Ureter (tissue), 1 donor: Measurements from ENCODE around the gene MRPL28. TPM values are rescaled to one million over a fixed set of nuclear protein-coding genes. Genes with fewer than 3 reads are reported as not detected.

ENCODE experiments used
- DNase-seq: peaks from one replicate; pipeline ENCODE4 v3.0.0-alpha.2; 2020; ENCODE audit warnings: low spot score
- total RNA-seq: library from RNA; stranded (reverse); gene quantifications from one replicate; pipeline ENCODE4 v1.2.4, GENCODE V29; 2023
- donor health status: DM: yes; HTN: yes; CAD: no.

The MRPL28 gene
- total RNA-seq, 1 donor from 2014 or later: 56.6 TPM

- no peak for DNase-seq
Measured at GRCh38 chr16:317583-317982, 52.8 kb downstream of the MRPL28 start.

Other genes with a start within 250 kb of the MRPL28 start
- 42.5 TPM for gene NPRL3, start 231.9 kb downstream of the MRPL28 start, total RNA-seq
- gene HBZ, start 217.9 kb downstream of the MRPL28 start, total RNA-seq: not detected
- gene HBM, start 204.6 kb downstream of the MRPL28 start, total RNA-seq: not detected
- 88.0 TPM for gene HBA2, start 197.7 kb downstream of the MRPL28 start, total RNA-seq
- gene HBA1, start 193.9 kb downstream of the MRPL28 start, total RNA-seq: 82.1 TPM
- gene HBQ1, start 190.1 kb downstream of the MRPL28 start, total RNA-seq: not detected
- 85.3 TPM for gene LUC7L, start 141.1 kb downstream of the MRPL28 start, total RNA-seq
- gene FAM234A, start 135.7 kb downstream of the MRPL28 start, total RNA-seq: 89.4 TPM
- gene RGS11, start 94.6 kb downstream of the MRPL28 start, total RNA-seq: 4.5 TPM
- gene ARHGDIG, start 89.9 kb downstream of the MRPL28 start, total RNA-seq: not detected
- gene PDIA2, start 87.4 kb downstream of the MRPL28 start, total RNA-seq: not detected
- gene AXIN1, start 17.8 kb downstream of the MRPL28 start, total RNA-seq: 20.1 TPM
- gene PGAP6, start 11.4 kb upstream of the MRPL28 start, total RNA-seq: 37.6 TPM
- gene NME4, start 26.7 kb upstream of the MRPL28 start, total RNA-seq: 121 TPM
- 17.5 TPM for gene DECR2, start 31.3 kb upstream of the MRPL28 start, total RNA-seq
- gene RAB11FIP3, start 55.1 kb upstream of the MRPL28 start, total RNA-seq: 42.0 TPM
- gene CAPN15, start 157.2 kb upstream of the MRPL28 start, total RNA-seq: 60.1 TPM
- gene PRR35, start 189.9 kb upstream of the MRPL28 start, total RNA-seq: not detected
- 0.36 TPM for gene NHLRC4, start 196.5 kb upstream of the MRPL28 start, total RNA-seq
- gene PIGQ, start 199.4 kb upstream of the MRPL28 start, total RNA-seq: 65.7 TPM
- gene RAB40C, start 219.5 kb upstream of the MRPL28 start, total RNA-seq: 39.2 TPM